ENCODE results near the gene ATP6V1B1. TPM values are rescaled to one million over a fixed set of nuclear protein-coding genes. Genes with fewer than 3 reads are reported as not detected.

The ATP6V1B1 gene
- total RNA-seq, 1 donor from 2014 or later: not detected

DNA sequence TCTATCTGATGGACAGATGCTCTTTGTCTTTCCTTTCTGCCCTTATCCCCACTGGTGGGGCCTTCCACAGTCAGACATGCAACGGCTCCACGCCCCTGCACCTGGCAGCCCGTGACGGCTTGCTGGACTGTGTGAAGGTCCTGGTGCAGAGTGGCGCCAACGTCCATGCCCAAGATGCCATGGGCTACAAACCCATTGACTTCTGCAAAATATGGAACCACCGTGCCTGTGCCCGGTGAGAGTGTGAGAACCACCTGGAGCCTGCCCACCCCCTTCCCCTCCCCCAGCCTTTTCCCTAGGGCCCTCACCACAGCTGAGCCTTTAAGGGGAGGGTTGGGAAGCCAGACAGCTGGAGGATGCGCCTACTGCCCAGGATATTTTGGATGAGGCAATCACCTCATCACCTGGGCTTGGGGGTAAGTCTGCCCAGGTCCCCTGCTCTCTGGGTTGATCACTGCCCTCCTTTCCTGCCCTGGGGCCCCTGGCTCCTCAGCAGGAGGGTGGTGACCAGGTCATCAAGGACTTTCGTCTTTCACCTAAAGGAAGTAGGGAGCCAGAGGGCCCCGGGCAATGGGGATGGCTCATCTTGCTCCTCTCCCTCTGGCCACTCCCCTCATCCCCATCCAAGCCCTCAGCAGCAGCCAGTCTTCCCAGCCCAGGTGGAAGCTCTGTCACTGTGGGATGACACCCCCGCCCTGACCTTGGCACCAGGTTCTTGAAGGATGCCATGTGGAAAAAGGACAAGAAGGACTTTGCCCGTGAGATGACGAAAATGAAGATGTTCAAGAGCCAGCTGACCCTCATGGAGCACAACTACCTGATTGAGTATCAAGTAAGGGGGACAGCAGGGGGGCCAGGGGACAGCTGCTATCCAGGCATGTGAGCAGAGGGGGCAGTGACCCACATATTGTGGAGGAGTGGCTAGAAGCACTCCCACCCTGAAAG is 46.4 kb downstream of the ATP6V1B1 start:
- ATAC-seq (no peak), DNase-seq (no peak)
- intact Hi-C loops (cut with micrococcal nuclease): no loop called here

DNA sequence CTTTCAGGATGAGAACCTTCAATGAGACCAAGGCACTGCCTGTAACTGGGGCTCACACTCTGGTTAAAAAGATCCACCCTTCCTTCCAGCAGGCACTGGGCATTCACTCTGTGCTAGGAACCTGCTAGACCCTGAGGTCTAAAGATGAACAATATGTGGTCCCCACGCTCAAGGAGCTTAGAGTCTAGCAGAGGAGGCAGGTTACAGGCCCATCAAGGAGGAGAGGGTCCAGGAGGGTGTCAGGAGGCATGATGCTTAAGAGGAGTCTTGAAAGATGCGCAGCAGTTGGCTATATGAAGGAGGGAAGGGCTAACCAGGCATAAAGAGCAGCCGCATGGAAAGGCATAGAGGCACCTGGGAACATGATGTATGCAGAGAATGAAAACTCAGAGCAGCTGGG is 47.3 kb downstream of the ATP6V1B1 start:
- no peak for ATAC-seq
- no peak for DNase-seq
- intact Hi-C loops (cut with micrococcal nuclease): no loop called here

DNA sequence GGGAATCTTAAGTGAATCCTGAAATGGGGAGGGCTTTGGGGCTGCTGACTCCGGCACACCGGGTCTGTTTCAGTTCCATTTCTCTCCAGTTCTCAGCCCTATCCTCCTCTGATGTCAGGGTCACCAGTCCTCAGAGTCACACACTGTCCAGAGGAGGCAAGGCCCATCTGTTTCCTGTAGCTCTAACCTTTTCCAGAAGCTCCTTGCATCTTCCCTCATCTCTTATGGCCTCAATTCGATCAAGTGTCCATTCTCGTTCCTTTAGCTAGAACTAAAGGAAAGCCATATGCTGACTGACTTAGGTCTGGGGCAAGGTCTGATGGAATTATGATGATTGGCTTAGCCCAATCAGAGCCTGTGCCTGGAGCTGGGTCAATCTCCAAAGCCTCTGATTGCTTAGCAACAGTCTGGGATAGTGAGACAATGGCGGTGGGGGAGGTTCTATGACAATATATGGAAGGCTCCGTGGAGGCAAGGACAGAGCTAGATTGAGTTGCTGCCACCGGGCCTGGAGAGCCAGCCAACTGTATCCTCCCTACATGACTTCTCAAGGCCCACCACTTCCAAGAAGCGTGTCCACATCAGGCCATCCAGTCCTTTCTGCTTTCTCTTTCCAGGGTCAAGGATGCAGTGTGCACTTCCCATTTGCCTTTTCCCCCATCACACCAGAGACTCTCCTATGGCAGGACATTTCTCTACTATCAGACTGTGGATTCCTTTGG is 48.0 kb downstream of the ATP6V1B1 start:
- ATAC-seq (no peak), DNase-seq (no peak)
- intact Hi-C loops (cut with micrococcal nuclease): no loop called here

DNA sequence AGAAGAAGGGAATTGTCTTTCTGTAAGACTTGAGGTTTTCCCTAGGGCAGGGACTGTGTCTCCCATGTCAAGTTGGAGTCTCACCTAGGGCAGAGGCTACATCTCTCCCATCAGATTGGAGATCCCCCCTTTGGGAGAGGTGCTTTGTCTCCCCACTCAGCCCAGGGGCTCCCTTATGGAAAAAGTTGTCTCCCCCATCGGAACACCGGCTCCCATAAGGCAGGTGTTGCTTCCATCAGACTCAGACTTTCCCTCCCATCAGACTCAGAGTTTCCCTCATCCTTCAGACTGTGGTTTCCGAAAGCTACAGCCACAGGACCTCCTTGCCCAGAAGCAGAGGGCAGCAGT is 48.5 kb downstream of the ATP6V1B1 start:
- ATAC-seq (no peak), DNase-seq (no peak)
- intact Hi-C loops (cut with micrococcal nuclease): no loop called here

DNA sequence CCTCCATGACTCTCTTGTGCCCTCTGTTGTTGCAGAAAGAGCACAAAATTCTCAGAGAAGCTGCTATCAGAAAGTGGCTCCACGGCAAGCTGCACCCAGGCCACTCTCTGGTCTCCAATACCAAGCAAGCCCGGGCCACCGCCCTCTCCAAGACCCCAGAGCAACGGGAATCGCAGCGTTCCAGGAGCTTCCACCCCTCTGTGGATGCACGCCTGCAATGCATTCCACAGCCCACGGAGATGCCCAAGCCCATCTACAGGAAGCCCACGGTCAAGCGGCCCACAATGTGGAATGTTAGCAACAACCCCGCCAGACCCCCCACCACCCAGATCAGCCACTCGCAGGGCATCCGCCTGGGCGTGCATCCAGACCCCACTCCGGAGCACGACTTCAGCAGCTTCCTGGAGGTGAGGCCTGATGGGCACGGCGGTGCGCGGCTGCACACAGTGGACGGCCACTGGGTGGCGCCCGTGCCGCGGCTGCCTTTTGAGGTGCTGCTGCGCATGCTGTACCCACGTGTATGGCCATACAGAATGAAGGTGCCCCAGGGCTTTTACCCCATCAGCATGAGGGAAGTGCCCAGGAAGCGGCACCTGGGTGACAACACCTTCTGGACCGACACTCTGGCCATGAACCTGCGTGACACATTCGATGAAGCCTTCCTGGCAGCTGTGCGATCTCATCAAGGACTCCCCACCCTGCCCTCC is 49.0 kb downstream of the ATP6V1B1 start:
- intact Hi-C loops (cut with micrococcal nuclease): no loop called here
- ATAC-seq (peak; percentile 70), DNase-seq (peak; percentile 79)

DNA sequence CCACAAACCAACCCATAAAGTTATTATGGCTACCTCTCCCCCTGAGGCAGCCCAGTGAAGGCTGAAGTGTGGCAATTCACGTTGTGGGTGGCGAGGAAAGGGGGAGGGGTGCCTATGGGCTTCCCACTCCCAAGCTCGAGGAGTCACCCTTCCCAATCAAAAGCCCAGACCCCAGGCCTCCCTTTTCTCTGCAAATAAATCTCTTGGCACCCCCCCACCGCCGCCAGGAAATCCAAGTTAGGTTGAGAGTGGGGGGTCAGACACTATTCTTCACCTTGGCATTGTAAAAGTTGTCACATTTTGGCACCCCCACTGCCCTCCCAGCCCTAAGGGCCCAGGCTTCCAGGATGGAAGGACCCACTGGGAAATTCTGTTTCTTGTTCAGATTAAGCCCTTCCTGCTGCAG is 49.6 kb downstream of the ATP6V1B1 start:
- DNase-seq: no peak
- intact Hi-C loops (cut with micrococcal nuclease): no loop called here

DNA sequence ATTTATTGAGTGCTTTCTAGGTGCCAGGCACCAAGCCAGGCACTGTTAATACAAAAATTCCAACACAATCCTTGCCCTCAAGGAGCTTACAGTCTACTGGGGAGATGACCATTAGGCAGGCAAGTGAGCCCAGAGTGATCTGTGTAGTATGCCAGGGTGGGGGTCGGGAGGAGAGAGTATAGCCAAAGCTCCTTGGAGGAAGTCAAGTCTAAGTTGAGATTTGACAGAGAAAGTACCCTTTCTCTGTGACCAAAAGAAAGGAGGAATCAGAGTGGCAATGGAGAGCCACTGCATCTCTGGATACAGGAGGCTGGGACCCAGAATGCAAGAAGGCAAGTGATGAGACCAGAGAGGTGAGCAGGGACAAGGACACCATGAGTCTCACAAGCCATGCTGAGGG is 50.3 kb downstream of the ATP6V1B1 start:
- intact Hi-C loops (cut with micrococcal nuclease): no loop called here
- no peak for ATAC-seq
- DNase-seq: no peak

More for the DNA sequence above, 49.6 kb downstream of the ATP6V1B1 start:
- no peak for ATAC-seq

DNA sequence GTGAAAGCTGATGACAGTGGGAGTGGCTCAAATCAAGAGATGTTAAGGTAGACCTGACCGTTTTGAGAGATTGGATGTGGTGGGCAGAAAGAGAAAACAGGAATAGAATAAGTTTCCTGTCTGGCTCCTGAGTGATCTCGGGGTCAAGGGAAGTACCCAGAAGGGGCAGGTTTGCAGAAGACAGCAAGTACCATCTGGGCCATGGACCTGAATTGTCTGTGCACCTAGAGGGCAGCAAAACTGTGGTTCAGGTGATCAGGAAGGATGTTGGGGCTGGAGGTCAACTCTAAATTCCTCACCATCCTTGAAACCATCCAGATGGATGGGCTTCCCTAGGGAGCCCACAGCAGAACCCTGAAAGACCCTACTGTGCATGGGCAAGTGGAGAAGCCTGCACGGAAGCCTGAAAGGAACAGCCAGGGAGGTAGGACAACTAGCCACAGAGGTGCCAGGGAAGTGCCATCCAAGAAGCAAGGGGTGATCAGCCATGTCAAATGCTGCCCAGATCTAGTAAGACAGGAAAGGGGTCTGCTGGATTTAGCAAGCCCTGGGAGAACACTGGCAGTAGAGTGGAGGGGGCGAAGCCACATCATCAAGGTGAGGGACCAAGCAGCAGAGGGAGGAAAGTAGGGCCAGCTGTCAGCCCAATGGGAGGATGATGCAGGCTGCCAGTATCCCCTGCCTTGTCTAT is 50.9 kb downstream of the ATP6V1B1 start:
- intact Hi-C loops (cut with micrococcal nuclease): no loop called here
- no peak for DNase-seq
- no peak for ATAC-seq

DNA sequence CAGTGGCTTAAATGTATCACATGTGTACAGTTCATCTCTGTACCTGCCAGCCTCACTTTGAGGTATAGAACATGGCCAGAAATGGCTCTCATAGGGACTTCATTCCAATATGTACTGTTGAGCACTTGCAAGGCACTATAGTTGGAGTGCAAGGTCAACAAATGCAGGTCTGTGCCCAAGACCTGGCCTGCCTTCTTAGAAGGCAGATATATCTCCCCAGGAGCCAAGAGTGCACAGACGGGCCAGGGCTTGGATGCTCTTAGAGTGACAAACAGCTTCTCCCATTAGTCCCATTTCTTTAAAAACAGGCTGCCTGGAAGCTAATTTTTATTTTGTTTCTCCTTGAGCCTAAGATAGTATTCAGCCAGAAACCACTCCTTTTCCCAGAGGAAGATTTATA is 51.7 kb downstream of the ATP6V1B1 start:
- ATAC-seq (no peak), DNase-seq (no peak)
- intact Hi-C loops (cut with micrococcal nuclease): no loop called here

DNA sequence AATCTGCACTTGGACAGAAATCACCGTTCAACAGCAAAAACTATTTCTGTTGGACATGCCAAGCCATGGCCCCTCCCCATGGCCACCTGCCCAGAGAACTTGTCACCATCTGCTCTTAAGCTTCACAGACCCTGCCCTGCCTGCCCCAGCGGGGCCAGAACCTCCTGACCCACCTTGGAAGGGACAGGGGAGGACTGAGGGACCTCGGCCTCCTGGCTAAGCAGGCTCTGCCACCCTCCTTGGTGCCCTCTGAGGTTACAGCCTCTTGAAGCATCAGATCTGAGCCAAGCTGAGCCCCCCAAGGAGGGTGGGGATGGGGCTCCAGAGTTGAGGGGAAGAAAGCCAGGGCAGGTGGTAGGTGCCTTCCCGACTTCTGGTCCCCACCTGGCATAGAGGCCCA is 52.5 kb downstream of the ATP6V1B1 start:
- peak; percentile 14 for ATAC-seq
- intact Hi-C loops (cut with micrococcal nuclease): no loop called here
- DNase-seq: peak; percentile 58

DNA sequence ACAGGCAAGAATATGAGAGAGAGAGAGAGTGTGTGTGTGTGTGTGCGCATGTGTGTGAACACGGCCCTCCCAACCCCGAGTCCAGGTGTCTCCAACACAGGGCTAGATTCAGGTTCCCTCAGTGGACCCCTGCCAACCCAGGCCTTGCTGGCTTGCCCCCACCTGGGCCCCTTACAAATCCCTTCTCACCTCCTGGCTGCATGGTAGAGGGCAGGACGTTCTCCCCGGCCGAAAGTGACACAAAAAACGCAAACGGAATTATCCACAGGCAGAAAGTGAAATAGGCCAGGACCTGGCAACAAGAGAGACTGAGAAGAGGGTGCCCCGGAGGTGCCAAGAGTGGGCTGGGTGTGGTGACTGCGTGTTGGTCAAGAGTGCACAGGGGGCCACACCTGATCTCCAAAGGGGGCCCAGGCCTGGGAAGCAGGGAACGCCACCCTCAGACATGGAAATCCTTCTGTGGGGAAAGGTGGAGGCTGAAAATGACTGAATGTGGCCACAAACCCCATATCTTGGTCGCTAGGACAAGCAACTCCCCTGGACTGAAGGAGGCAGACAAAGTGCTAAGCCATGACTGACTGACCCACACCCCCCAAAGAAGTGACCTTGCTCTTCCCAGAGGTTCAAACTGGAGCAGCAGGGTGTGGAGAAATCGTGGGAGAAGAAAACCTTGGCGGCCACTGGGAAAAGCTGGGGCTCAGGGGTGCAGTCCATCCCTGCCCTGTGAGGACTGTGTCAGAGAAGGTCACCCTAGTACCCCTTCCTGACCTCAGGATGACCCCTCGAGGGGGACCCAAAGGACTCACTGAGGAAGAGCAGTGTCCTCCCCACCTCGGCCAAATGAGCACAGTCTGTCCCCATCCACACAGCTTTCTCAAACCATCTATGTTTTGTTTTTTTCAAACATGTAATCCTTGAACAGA is 53.3 kb downstream of the ATP6V1B1 start:
- intact Hi-C loops (cut with micrococcal nuclease): no loop called here
- no peak for ATAC-seq
- DNase-seq: no peak

DNA sequence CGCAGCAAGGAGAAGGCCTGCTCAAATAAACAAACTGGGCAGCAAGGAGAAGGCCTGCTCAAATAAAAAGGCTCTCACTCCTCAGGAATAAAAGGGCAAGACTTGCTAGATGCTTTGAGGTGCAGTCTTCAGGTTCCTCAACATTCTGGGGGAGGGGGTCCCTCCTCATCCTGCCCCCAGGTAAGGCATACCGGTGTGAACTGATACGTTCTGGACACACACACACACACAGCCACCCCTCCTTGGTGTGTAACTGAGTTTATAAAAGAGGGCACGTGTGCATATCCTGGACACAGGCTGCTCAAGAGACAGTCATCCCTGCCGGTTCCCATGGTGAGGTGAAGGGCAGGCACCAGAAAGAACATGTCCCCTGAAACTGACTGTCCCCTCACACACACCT is 54.5 kb downstream of the ATP6V1B1 start:
- intact Hi-C loops (cut with micrococcal nuclease): no loop called here
- no peak for DNase-seq
- ATAC-seq: no peak

DNA sequence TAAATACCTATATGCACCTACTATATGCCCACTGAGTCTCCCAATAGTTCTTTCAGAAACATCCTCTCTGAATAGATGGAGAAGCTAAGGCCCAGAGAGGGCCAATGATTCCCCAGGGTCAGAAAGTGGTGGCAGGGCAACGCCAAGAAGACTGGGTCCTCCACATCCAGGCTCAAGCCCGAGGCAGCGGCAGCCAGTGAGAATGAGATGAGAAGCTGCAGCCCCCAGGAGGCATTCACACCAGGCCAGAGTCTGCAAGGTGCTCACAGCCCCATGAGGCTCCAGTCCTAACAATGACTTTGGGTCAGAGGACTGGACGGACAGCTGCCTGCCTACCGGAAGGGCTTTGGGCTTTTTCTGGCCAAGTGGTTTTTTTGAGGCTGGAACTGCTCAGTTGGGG is 55.4 kb downstream of the ATP6V1B1 start:
- no peak for ATAC-seq
- DNase-seq: no peak
- intact Hi-C loops (cut with micrococcal nuclease): no loop called here

DNA sequence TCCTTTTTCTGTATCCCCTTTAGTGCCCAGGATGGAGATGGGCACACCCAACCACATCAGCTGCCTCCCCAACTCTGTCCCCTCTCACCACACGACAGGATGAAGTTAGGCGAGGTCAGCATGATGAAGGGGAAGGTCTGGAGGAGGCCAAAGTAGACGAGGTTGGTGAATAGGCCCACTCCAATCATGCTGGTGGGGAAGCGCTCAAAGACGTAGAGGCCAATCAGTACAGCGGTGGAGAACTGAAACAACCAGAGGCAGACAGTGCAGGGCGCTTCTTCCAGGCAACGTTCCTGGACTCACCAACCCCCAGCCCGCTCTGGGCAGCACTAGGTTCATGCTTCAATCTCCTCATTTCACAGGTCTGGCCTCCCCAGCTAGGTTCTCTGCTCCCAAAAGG is 56.0 kb downstream of the ATP6V1B1 start:
- intact Hi-C loops (cut with micrococcal nuclease): no loop called here
- DNase-seq (no peak), ATAC-seq (no peak)

DNA sequence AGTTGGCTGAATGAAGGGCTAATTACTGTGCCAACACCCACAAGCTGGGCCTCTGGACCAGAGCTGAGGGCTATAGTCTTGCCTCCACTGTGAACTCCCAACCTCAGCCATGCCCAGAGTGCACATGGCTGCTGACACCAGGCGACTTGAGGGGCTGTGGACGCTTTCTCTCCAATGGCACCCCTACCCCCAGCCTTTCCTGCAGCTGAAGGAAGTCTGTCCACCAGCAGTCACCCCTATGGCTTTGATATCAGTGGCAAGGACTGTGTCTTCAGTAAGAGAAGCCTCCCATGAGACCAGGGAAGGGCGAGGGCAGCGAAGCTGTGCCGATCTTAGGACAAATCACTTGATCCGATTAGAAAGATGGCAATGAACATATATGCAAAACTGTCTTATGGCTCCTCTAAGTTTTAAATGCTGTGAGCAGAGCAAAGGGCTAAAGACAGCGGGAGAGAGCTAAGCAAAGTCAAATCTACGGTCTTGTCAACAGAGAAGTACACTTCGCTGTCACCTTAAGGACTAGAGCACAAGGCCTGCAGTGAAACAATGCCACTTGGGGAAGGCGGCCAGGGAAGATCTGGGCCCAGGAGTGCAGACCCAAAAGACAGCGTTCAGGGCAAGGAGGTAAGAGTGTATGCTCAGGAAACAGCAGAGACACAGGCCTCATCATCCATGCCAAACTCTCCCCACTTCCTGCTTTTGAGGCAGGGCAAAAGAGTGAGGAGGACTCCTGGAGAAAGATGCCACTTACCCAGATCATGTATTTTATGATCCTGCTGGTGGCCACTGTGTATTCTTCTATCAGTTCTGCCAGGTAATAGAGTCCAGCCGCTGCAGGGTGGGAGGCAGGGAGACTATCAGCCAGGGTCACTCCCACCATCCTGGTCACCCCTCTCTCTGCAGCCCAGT is 57.5 kb downstream of the ATP6V1B1 start:
- intact Hi-C loops (cut with micrococcal nuclease): no loop called here
- ATAC-seq (no peak), DNase-seq (no peak)

DNA sequence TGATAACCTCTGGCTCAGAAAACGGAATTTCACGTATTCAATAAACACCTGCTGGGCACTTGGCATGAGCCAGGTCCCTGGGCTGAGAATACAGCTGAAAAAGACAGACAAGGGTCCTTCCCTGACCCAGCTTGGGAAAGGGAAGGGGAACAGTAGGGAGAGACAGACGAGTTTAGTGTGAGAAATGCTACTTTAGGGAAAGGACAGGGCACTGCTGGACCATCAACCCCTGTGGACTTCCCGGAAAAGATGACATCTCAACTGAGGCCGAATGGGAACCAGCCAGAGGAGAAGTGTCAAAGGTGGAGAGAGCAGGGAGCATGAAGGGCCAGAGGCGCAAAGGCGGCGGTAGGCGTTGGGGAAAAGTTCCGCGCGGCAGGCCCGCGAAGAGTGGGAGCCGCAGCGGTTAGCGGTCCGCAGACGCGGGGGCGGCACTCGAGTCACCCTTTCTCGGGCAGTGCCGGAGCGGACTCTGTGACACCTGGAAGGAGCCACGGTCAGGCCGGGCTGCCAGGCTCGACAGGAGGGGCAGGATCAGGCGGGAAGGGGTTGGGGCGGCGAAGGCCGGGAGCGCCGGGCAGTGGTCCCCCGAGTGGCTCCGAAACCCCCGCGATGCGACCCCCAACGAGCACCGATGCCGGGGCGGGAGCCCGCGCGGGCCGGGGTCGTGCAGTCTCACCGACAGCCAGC is 58.5 kb downstream of the ATP6V1B1 start:
- intact Hi-C loops (cut with micrococcal nuclease): no loop called here
- DNase-seq: peak; percentile 53
- peak; percentile 26 for ATAC-seq

Measured in left ventricle myocardium superior (tissue), 1 donor.